C4-2B (cell line): ENCODE data around the gene TIMM44.

ENCODE experiments used
- ZFX ChIP-seq: fragments of 450-650 bp; IDR thresholded peaks from 2 replicates; pipeline ENCODE4 v1.6.1; 2017
- TF ChIP-seq, protein P1 (sequence below): fragments of 450-650 bp; conservative IDR thresholded peaks from 2 replicates; pipeline ENCODE4 v1.5.1; 2017; ENCODE audit warnings: mild to moderate bottlenecking

DNA sequence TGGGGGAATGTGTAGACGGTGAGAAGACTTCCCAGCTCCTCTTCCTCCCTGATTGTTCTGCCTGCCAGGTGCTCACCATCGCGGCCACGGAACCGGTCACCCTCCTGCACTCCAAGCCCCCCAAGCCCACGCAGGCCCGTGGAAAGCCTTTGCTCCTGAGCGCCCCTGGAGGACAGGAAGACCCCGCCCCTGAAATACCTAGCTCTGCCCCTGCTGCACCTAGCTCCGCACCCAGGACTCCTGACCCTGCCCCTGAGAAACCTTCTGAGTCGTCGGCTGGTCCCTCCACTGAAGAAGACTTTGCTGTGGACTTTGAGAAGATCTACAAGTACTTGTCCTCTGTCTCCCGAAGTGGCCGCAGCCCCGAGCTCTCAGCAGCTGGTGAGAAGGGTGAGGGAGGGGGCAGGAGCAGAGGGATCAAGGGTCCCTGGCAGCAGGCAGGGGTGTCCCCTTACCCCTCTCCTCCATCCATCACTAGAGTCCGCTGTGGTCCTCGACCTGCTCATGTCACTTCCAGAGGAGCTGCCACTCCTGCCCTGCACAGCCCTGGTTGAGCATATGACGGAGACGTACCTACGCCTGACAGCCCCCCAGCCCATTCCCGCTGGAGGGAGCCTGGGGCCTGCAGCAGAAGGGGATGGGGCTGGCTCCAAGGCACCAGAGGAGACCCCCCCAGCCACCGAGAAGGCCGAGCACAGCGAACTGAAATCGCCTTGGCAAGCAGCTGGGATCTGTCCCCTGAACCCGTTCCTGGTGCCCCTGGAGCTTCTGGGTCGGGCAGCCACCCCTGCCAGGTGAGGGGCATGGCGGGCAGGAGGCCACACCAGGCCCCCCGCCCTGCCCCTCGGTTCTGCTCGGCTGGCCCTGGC lies 21.3 kb downstream of the TIMM44 start:
- TF ChIP-seq, protein P1, sequence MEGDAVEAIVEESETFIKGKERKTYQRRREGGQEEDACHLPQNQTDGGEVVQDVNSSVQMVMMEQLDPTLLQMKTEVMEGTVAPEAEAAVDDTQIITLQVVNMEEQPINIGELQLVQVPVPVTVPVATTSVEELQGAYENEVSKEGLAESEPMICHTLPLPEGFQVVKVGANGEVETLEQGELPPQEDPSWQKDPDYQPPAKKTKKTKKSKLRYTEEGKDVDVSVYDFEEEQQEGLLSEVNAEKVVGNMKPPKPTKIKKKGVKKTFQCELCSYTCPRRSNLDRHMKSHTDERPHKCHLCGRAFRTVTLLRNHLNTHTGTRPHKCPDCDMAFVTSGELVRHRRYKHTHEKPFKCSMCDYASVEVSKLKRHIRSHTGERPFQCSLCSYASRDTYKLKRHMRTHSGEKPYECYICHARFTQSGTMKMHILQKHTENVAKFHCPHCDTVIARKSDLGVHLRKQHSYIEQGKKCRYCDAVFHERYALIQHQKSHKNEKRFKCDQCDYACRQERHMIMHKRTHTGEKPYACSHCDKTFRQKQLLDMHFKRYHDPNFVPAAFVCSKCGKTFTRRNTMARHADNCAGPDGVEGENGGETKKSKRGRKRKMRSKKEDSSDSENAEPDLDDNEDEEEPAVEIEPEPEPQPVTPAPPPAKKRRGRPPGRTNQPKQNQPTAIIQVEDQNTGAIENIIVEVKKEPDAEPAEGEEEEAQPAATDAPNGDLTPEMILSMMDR = no peak
- no peak for TF ChIP-seq ZFX
